GM21528 (cell line): ENCODE data around the gene GRM4.

Experiments
- ATAC-seq: cut with Tn5 transposase; IDR thresholded peaks from one replicate; pipeline ENCODE4 v1.9.1; 2021; ENCODE audit warnings: mild to moderate bottlenecking, moderate library complexity; ENCODE audit not compliant: unreplicated experiment, low FRiP score

GRM4 gene

GRCh38 chr6:34066772-34067770 is 78.8 kb downstream of the GRM4 start:
- no peak for ATAC-seq

DNA sequence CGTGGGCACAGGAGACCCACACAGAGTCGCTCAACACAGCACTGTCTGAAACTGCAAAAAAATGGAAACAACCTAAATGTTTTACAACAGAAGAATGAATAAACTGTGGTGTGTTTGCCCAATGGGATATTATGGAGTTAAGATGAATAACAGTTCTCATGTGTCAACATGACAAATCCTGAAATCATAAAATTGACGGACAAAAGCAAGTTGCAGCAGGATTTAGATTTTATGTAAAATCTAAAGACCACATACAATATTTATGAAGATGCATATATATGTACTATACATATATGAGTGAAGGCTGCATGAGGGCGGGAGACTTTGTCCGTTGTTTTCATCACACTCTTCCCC is 79.7 kb downstream of the GRM4 start:
- no peak for ATAC-seq

DNA sequence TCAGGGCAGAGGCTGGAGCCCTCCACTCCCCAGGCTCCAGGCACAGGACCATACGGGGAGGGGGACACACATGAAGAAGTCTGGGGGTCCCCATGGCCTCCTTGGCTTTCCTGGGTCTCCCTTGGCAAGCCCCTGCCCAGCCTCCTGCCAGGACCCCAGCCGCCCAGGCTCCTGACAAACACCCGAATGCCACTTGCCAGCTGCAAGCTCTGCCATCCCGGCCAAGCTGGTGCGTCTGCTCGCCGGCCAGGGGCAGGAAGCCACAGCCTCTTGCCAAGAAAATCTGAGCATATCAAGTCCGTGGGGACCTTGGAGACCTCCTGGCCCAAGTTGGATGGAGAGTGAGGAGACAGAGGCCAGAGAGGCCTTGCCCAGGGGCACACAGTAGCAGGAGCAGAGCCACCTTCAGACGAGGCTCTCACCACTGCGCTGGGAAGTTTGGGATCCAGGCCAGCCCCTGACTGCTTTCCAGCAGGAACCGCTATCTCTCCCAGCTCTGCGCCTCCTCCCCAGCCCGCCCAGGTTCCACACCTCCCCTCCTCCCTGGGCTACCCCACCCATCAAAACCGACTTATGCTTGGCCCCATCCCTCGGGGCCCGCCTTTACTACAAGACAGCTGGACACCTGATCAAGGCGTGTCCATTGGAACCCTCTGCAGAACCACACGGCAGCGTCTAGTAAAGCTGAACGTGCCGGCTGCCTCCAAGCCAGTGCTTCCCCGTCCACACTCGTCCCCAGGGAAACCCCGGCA is 80.2 kb downstream of the GRM4 start:
- no peak for ATAC-seq

- ATAC-seq = no peak
These were observed 81.2 kb downstream of the GRM4 start for GRCh38 chr6:34064675-34065074.

GRCh38 chr6:34063651-34064050 is 82.2 kb downstream of the GRM4 start:
- ATAC-seq = no peak

GRCh38 chr6:34062815-34063214 is 83.1 kb downstream of the GRM4 start:
- ATAC-seq = no peak

DNA sequence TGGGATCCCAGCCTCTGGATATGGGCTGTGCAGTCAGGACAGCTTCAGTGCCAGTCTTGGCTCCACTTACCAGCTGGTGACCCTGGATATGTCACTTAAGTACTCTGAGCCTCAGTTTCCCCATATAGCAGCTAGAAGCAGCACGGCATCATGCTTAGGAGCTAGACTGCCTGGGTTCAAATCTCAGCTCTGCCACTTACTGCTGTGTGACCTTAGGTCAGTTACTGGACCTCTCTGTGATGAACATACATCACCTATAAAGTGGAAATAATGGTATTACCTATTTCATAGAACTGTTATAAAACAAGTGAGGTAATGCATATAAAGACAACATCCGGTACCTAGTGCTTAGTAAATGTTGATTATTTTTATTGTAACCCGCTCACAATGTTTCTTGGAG is 83.7 kb downstream of the GRM4 start:
- ATAC-seq = no peak

DNA sequence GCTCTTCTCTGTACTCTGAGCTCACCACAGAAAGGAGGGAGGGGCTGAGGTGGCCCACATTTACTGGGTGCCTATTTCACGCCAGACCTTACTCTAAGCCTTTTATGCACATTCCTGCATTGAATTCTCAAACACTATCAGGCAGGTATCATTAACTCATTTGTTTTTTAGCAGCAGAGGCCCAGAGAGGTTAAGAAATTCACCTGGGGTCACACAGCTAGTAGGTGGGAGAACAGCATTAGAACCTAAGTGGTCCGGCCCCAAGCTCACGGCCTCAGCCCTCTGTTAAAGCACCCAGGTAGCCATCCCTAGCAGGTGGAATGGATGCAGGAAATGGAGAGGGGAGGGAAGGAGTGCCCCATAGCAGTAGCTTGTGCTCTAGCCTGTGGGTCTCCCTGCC is 84.5 kb downstream of the GRM4 start:
- no peak for ATAC-seq

DNA sequence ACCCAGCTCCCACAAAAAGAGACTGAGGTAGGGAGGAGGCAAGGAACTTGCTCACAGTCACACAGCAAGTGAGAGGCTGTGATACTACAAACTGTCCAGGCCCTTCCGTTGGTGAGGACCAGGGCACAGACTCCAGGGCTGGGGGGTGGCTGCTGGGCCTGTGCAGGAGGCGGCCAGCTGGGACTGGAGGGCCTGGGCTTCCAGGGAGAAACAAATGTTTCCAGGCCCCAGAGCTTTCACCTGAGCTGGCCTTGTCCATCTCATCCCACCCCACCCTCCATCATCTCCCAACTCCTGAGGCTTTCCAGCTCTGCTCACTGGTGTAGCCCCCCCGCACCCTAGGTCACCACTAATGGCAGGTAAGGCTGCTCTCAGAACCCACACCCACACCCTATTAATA is 86.0 kb downstream of the GRM4 start:
- ATAC-seq = no peak

DNA sequence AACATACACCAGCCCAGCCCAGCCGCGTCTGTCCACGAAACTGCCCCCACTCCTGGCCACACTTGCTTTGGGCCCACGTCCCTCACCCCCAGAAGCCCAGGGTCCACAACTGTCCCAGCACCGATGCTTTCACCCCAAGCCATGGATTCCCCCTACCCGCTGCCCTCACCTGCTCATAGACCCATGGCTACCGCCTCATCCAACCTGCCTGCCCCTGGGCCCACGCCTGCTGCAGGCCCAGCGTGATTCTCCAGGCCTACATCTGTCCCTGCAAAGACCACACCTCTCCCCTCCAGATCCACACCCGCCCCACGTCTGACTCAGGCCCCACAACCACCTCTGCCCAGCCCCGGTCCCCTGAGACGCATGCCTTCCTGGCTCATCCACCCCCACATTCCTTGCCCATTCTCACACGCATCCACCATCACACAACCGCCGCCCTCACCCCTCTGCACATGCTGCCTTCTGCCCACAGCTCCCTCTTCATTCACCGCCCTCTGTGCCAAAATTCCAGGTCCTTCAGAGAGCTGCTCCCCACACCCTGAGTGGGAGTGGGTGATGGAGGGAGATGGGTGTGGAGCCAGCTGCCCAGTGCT is 86.7 kb downstream of the GRM4 start:
- ATAC-seq = no peak

DNA sequence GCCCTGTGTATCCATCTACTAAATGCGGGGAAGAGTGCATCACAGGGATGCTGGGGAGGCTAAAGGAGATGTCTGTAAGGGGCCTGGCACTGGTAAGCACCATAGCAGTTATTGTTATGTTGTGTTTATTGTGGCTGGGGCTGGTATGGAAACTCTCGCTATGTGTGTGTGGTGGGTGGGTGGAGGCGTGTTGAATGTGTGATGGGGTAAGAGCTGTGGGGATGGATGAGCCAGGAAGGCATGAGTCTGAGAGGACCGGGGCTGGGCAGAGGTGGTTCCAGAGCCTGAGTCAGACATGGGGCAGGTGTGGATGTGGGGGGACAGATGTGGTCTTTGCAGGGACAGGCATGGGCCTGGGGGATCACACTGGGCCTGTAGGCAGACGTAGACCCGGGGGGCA is 88.1 kb downstream of the GRM4 start:
- no peak for ATAC-seq

GRCh38 chr6:34057191-34057590 is 88.7 kb downstream of the GRM4 start:
- no peak for ATAC-seq

DNA sequence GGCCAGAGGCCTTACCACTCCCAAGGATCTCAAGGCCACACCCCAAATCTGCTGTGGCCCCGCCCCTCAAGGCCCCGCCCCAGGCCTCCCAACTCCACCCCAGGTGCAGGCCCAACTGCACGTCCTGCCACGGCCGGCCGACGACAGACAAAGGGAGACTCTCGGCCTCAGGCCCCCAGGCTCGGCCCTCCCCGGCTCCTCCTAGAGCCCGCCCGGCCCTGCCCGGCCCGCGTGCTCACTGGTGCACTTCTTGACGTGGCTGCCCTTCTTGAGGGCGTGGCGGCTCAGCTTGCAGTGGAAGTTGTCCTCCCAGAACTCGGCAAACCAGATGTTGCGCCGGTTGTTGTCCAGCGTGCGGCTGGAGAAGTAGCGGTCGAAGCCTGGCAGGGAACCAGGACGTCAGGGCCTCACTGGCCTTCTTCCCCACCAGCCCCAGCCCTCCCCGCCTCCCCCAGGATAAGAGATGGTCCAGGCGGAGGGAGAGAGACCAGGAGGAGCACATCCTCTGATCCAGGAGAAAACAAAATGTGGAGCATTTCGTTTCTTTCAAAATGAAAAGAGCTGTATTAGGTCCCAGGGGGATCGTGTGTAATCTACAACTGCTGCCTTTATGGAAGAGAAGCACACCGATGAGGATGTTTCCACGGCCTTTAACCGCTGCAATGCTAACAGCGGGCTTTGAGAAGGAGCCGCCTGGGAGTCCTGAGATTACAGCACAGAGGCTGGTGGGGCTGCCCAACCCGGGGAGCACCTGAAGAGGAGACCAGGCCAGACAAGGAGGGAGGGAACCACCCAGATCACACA is 89.4 kb downstream of the GRM4 start:
- no peak for ATAC-seq

- ATAC-seq = no peak
These were observed 90.5 kb downstream of the GRM4 start for GRCh38 chr6:34055223-34055933.

- no peak for ATAC-seq
These were observed 92.2 kb downstream of the GRM4 start for GRCh38 chr6:34053721-34054120.

GRCh38 chr6:34052918-34053608 is 92.8 kb downstream of the GRM4 start:
- no peak for ATAC-seq

DNA sequence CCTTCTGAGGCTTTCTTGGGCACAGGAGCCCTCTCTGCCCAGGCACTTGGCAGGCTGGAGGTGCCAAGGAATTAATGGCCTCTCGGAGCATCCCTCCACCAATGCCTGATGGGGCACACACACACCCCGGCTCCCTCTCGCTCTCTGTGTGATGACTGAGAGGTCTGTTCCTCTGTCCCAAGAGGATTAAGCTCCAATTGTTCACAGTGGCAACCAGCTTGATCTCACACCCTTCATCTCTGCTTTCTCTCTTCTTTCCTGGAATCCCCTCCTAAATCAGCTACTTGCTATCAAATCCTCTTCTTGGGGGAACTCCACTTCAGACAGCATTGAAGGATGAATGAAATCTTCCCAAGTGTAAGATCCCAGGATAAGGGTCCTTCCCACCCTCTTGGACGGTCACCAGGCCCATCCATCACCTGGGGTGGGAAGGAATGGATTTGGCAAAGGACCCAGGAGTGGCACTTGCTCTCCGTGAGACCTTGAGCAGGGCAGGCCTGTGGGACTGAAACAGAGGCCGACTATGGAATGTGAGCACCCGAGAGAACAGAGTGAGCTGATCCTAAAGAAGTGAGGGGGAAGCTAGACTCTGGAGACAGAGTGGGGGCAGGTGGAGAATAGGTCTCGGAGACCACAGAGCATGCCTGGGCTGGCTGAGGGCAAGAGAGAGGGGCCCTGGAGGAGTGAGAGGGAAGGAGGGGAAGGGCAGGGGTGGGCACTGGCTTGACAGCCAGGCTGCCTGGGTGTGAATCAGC is 93.6 kb downstream of the GRM4 start:
- no peak for ATAC-seq

GRCh38 chr6:34051331-34051919 is 94.5 kb downstream of the GRM4 start:
- ATAC-seq = no peak
